GM21723 (cell line): ENCODE measurements around the gene ACOT11.

Source experiments
- ATAC-seq: cut with Tn5 transposase; IDR thresholded peaks from one replicate; pipeline ENCODE4 v1.9.1; 2021; ENCODE audit warnings: mild to moderate bottlenecking, moderate library complexity; ENCODE audit not compliant: unreplicated experiment

ACOT11 gene

GRCh38 chr1:54583871-54584270 is 35.8 kb downstream of the ACOT11 start:
- ATAC-seq: no peak

- no peak for ATAC-seq
These were observed 36.5 kb downstream of the ACOT11 start for GRCh38 chr1:54584575-54584974.

GRCh38 chr1:54585181-54586066 is 37.4 kb downstream of the ACOT11 start:
- ATAC-seq: no peak

- no peak for ATAC-seq
These were observed 40.3 kb downstream of the ACOT11 start for GRCh38 chr1:54588377-54588776.

GRCh38 chr1:54591127-54591756 is 43.2 kb downstream of the ACOT11 start:
- ATAC-seq: no peak

GRCh38 chr1:54593571-54594160 is 45.6 kb downstream of the ACOT11 start:
- ATAC-seq: no peak

- ATAC-seq: no peak
These were observed 46.4 kb downstream of the ACOT11 start for GRCh38 chr1:54594463-54594862.

- no peak for ATAC-seq
These were observed 48.0 kb downstream of the ACOT11 start for GRCh38 chr1:54595956-54596498.

GRCh38 chr1:54596756-54597155 is 48.7 kb downstream of the ACOT11 start:
- ATAC-seq: no peak

- no peak for ATAC-seq
These were observed 49.5 kb downstream of the ACOT11 start for GRCh38 chr1:54597455-54598030.

- no peak for ATAC-seq
These were observed 51.3 kb downstream of the ACOT11 start for GRCh38 chr1:54599211-54599823.

GRCh38 chr1:54600947-54601721 is 53.1 kb downstream of the ACOT11 start:
- ATAC-seq: no peak

- ATAC-seq: no peak
These were observed 53.7 kb downstream of the ACOT11 start for GRCh38 chr1:54601730-54602129.

- ATAC-seq: no peak
These were observed 54.5 kb downstream of the ACOT11 start for GRCh38 chr1:54602554-54602953.

GRCh38 chr1:54603241-54603640 is 55.2 kb downstream of the ACOT11 start:
- ATAC-seq: no peak

- ATAC-seq: no peak
These were observed 56.0 kb downstream of the ACOT11 start for GRCh38 chr1:54604051-54604450.

GRCh38 chr1:54604572-54605370 is 56.7 kb downstream of the ACOT11 start:
- no peak for ATAC-seq

GRCh38 chr1:54606096-54606989 is 58.3 kb downstream of the ACOT11 start:
- ATAC-seq: no peak
